GM23248 (cell line): Measurements from ENCODE around the gene C9orf50.

Source experiments
- EZH2 ChIP-seq: fragments of 200-600 bp; sonication (generic); IDR thresholded peaks from 2 replicates; pipeline ENCODE4 v1.6.1; 2018; ENCODE audit warnings: antibody characterized with exemption, mild to moderate bottlenecking; ENCODE audit not compliant: insufficient read depth, poor library complexity, severe bottlenecking
- EZH2phosphoT487 ChIP-seq: fragments of 200-600 bp; sonication (generic); IDR thresholded peaks from 2 replicates; pipeline ENCODE4 v1.6.1; 2018; ENCODE audit warnings: antibody characterized with exemption, moderate library complexity, mild to moderate bottlenecking, low read depth; ENCODE audit not compliant: insufficient read depth

DNA sequence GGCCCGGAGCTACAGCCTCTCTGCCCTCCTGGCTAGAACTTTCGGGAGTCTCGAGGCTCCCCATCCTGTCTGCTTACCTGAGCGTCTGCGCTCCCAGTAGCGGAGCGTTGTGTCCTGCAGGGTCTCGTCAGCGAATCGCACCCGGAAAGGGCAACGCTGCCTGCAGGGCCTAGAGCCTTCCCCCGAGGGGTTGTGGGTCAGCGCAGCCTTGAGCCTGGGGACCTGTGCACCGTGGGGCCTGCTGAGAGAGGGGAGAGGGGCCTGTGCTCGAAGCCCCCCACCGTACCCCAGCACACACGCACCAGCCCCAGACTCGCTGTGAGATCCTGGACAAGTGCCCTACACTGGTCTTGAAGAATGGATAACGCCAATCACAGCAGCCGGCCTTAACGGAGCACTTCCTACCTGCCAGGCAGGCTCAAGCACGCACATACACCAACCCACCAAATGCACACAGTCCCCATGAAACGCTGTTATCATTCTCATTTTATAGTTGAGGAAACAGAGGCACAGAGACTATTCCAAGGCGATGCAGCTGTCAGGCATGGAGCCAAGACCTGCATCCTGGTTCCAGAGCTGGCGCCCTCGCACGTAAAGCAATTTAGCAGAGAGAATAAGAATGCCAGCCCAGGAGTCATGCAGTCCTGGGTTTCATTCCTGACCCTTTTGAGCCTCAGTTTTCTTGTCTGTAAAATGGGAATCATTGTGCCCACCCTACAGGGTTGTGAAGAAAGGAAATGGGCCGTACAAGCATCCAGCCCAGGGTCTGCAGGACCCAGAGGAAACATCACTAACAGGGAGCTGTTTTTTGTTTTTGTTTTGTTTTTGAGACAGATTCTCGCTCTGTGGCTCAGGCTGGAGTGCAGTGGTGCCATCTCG lies 5.3 kb downstream of the C9orf50 start:
- TF ChIP-seq EZH2 (no peak), EZH2phosphoT487 (no peak)
